ENCODE results near the gene ATP1B4.

- TF ChIP-seq MAX (IDR thresholded peaks at IDR 0.05; ENCODE audit: low read depth, low read length) (no peak), BMI1 (IDR thresholded peaks at IDR 0.05; ENCODE audit: borderline replicate concordance) (no peak), MXI1 (IDR thresholded peaks at IDR 0.05; ENCODE audit: low read depth, low read length) (no peak), YBX1 (IDR thresholded peaks at IDR 0.05) (no peak), ZNF384 (IDR thresholded peaks at IDR 0.05; ENCODE audit: borderline replicate concordance, low read depth, low read length) (no peak), EP300 (IDR thresholded peaks at IDR 0.05; ENCODE audit: borderline replicate concordance in 1 of 2, control insufficient read depth in 1 of 2, low read depth in 2 of 2, low read length in 2 of 2) (no peak), NFIC (IDR thresholded peaks at IDR 0.05; ENCODE audit: low read depth, low read length) (no peak), YY1 (IDR thresholded peaks at IDR 0.05; ENCODE audit: low read depth, low read length) (no peak), EGR1 (IDR thresholded peaks at IDR 0.05; ENCODE audit: borderline replicate concordance in 1 of 2, low read depth in 2 of 2, low read length in 2 of 2) (no peak), SREBF2 (IDR thresholded peaks at IDR 0.05; ENCODE audit: low read length) (no peak)
Observed at GRCh38 chrX:120377715-120378114, 15.8 kb downstream of the ATP1B4 start.
